SK-N-SH (cell line): ENCODE measurements around the gene AMZ1. TPM values are rescaled to one million over a fixed set of nuclear protein-coding genes. Genes with fewer than 3 reads are reported as not detected.

ENCODE experiments used
- CTCF ChIA-PET: fragments of 300-600, 350-600 bp; formaldehyde crosslinking; extraction: SDS; loops from one replicate; lab custom pipeline; 2021; lab: Yijun Ruan, JAX
- POLR2A ChIA-PET: fragments of 350-600 bp; sonication (Branson Sonifier 250); formaldehyde crosslinking; extraction: SDS; loops from one replicate; lab custom pipeline; 2020; ENCODE audit warnings: antibody characterized with exemption, inconsistent platforms; lab: Yijun Ruan, JAX
- DNase-seq: peaks from one replicate; pipeline ENCODE4 v3.0.0; 2012
- H2AFZ ChIP-seq: fragments of 200-600 bp; sonication (generic); 2 replicates; pipeline ENCODE4 v1.8.1; 2016; ENCODE audit warnings: antibody characterized with exemption, mild to moderate bottlenecking, low read depth
- H3F3A ChIP-seq: fragments of 200-600 bp; sonication (generic); replicated peaks from 2 replicates; pipeline ENCODE3; 2016; ENCODE audit warnings: antibody characterized with exemption, mild to moderate bottlenecking; ENCODE audit not compliant: insufficient read depth
- H3K27ac ChIP-seq, 2 experiments: fragments of 200-500 bp in 1 of 2; fragments of 200-600 bp in 1 of 2; sonication (Bioruptor generic) in 1 of 2; sonication (generic), shearing (Covaris generic) in 1 of 2; 2 replicates each; pipeline versions ENCODE4 v1.5.1 to v1.6.1; 2014 to 2016; ENCODE audit warnings: low read depth in 2 of 2, inconsistent platforms in 1 of 2, low read length in 1 of 2, mild to moderate bottlenecking in 1 of 2, mixed read lengths in 1 of 2
- H3K27me3 ChIP-seq: fragments of 200-600 bp; sonication (generic), shearing (Covaris generic); 2 replicates; pipeline ENCODE4 v1.6.1; 2016; ENCODE audit warnings: mixed run types; ENCODE audit not compliant: insufficient read depth
- H3K36me3 ChIP-seq, 2 experiments: fragments of 200-500 bp in 1 of 2; fragments of 200-600 bp in 1 of 2; sonication (Bioruptor generic) in 1 of 2; sonication (generic) in 1 of 2; replicated peaks in 1 of 2; 2 replicates each; pipeline versions ENCODE3 to v1.5.1; 2014 to 2016; ENCODE audit warnings: low read length in 1 of 2, mild to moderate bottlenecking in 1 of 2; ENCODE audit not compliant: insufficient read depth in 2 of 2, control insufficient read depth in 1 of 2
- H3K4me1 ChIP-seq, 2 experiments: fragments of 200-500 bp in 1 of 2; fragments of 200-600 bp in 1 of 2; sonication (Bioruptor generic) in 1 of 2; sonication (generic), shearing (Covaris generic) in 1 of 2; 2 replicates each; pipeline versions ENCODE4 v1.5.1 to v1.6.1; 2014 to 2016; ENCODE audit warnings: low read depth in 1 of 2, low read length in 1 of 2, mixed run types in 1 of 2; ENCODE audit not compliant: insufficient read depth in 2 of 2, control insufficient read depth in 1 of 2
- H3K4me2 ChIP-seq: fragments of 200-600 bp; sonication (generic), shearing (Covaris generic); 2 replicates; pipeline ENCODE4 v1.6.1; 2017; ENCODE audit warnings: mixed run types
- H3K4me3 ChIP-seq, 2 experiments: fragments of 200-500 bp in 1 of 2; fragments of 200-600 bp in 1 of 2; sonication (Bioruptor generic) in 1 of 2; sonication (generic), shearing (Covaris generic) in 1 of 2; 2 replicates each; pipeline versions ENCODE4 v1.5.1 to v1.8.1; 2014 to 2016; ENCODE audit warnings: low read depth in 2 of 2, inconsistent platforms in 1 of 2, low read length in 1 of 2, mild to moderate bottlenecking in 1 of 2, mixed read lengths in 1 of 2, moderate library complexity in 1 of 2
- H3K79me2 ChIP-seq: fragments of 200-600 bp; sonication (generic); 2 replicates; pipeline ENCODE4 v1.8.1; 2017; ENCODE audit warnings: mild to moderate bottlenecking; ENCODE audit not compliant: insufficient read depth
- H3K9ac ChIP-seq: fragments of 200-600 bp; sonication (generic); 2 replicates; pipeline ENCODE4 v1.6.1; 2017; ENCODE audit warnings: mixed run types
- H3K9me2 ChIP-seq: fragments of 200-600 bp; sonication (generic); 2 replicates; pipeline ENCODE4 v1.6.1; 2017; ENCODE audit warnings: mixed run types
- H3K9me3 ChIP-seq: fragments of 200-600 bp; sonication (generic); 2 replicates; pipeline ENCODE4 v1.6.1; 2017; ENCODE audit warnings: mixed run types, mild to moderate bottlenecking, moderate library complexity
- H4K20me1 ChIP-seq: fragments of 200-600 bp; sonication (generic); 2 replicates; pipeline ENCODE4 v1.6.1; 2017; ENCODE audit warnings: mild to moderate bottlenecking, mixed run types; ENCODE audit not compliant: insufficient read depth
- CHD2 ChIP-seq: fragments of 150-350 bp; IDR thresholded peaks from 2 replicates; pipeline ENCODE4 v1.6.1; 2018; ENCODE audit warnings: low read length; ENCODE audit not compliant: partially characterized antibody
- EP300 ChIP-seq, 2 experiments: IDR thresholded peaks; 2 replicates each; pipeline versions ENCODE4 v1.4.0 to v1.6.1; 2012; ENCODE audit warnings: borderline replicate concordance in 1 of 2, low read depth in 1 of 2, low read length in 1 of 2
- FOXJ3 ChIP-seq: sonication (generic); formaldehyde crosslinking; IDR thresholded peaks from 2 replicates; pipeline ENCODE4 v1.5.1; 2020; ENCODE audit warnings: mild to moderate bottlenecking, missing genetic modification reagents
- FOXM1 ChIP-seq: IDR thresholded peaks from 2 replicates; pipeline ENCODE4 v1.4.0; 2012; ENCODE audit warnings: low read depth, mild to moderate bottlenecking
- GABPA ChIP-seq: IDR thresholded peaks from 2 replicates; pipeline ENCODE4 v1.4.0; 2012; ENCODE audit warnings: low read depth, mild to moderate bottlenecking
- MEF2A ChIP-seq: IDR thresholded peaks from 2 replicates; pipeline ENCODE4 v1.4.0; 2012; ENCODE audit warnings: low read depth, borderline replicate concordance
- MXI1 ChIP-seq: IDR thresholded peaks from 2 replicates; pipeline ENCODE4 v1.6.1; 2012; ENCODE audit warnings: mild to moderate bottlenecking, low read depth, low read length, improper control_type of control experiment
- RAD21 ChIP-seq: IDR thresholded peaks from 2 replicates; pipeline ENCODE4 v1.6.1; 2012; ENCODE audit warnings: mild to moderate bottlenecking, low read length
- RFX5 ChIP-seq: IDR thresholded peaks from 2 replicates; pipeline ENCODE4 v1.6.1; 2012; ENCODE audit warnings: mild to moderate bottlenecking, improper control_type of control experiment, low read length
- SIN3A ChIP-seq: IDR thresholded peaks from 2 replicates; pipeline ENCODE4 v1.6.1; 2012; ENCODE audit warnings: low read depth, mild to moderate bottlenecking, low read length, moderate library complexity, borderline replicate concordance
- TAF1 ChIP-seq: IDR thresholded peaks from 2 replicates; pipeline ENCODE4 v1.6.1; 2012; ENCODE audit warnings: low read depth, mild to moderate bottlenecking, low read length, moderate library complexity, borderline replicate concordance
- YY1 ChIP-seq: IDR thresholded peaks from 2 replicates; pipeline ENCODE4 v1.4.0; 2012; ENCODE audit warnings: low read depth, mild to moderate bottlenecking
- WGBS: methylation state at CpG from one replicate; pipeline ENCODE4 v1.1.6; 2017; ENCODE audit warnings: low lambda C conversion rate; 5-methylcytosine and 5-hydroxymethylcytosine counted together
- polyA plus RNA-seq, 3 experiments: library from polyadenylated mRNA; depleted of rRNA; stranded (reverse); fragments of >200 nt; gene quantifications; 2 replicates each; pipeline ENCODE4 v1.2.3, GENCODE V29; 2012
- TF ChIP-seq, protein P1 (sequence below): fragments of 200-600 bp; sonication (generic); IDR thresholded peaks from 2 replicates; pipeline ENCODE4 v1.6.1; 2017; ENCODE audit warnings: antibody characterized with exemption, mild to moderate bottlenecking, moderate library complexity
- TF ChIP-seq, protein P2 (sequence below): IDR thresholded peaks from 2 replicates; pipeline ENCODE4 v1.4.0; 2012; ENCODE audit warnings: low read depth, borderline replicate concordance
- TF ChIP-seq, protein P3 (sequence below): IDR thresholded peaks from 2 replicates; pipeline ENCODE4; 2012
- TF ChIP-seq, protein P4 (sequence below): fragments of 150-350 bp; IDR thresholded peaks from 2 replicates; pipeline ENCODE4 v1.6.1; 2016; ENCODE audit warnings: mild to moderate bottlenecking, low read depth, low read length

The AMZ1 gene
- polyA plus RNA-seq, 1 of the 3 experiments (the other 2 are of a cell fraction): 0.15 TPM

DNA sequence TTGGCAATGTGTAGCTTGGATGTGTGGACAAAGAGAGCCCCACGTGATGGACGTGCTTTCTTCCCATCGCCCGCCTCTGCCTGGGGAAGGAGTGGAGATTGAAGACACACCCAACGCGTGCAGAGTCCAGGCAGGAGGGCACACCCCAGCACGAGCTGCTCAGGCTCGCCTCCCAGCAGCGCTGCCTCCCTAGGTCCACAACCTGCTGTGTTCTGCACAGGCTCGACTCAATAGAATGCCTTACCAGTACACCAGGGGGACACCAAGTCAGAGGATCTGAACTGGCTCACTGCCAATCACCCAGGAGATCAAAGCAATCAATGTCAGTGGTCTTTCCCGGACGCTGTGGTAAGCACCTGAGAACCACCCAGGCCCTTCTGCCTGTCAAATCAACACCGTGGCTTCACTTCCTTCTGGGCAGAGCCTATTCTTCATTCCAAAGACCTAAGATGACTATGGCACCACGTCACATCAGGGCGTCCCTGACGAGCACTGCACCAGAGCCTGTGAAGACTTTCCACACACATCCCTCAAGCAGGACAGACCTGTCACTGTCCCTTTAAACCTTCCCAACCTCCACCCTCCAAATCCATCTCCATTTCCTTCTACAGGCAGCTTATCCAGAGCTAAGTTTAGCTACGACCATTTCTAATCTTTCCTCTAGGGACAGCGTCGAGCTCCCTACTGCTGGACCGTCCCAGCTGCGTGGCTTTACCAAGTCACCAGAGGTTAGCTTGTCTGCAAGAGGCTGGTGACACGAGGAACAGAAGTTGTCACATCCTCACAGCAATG is 72.3 kb downstream of the AMZ1 start:
- CTCF ChIA-PET: interaction anchor here (0.6 to 2.9 kb wide), 33 partner anchors 8 to 394 kb away, joined by 3 to 12 read pairs (median 4); partner anchors contain the start of gene GNA12
- 80% methylated on average over 22 of the region's 22 CpGs for WGBS
- TF ChIP-seq FOXJ3 (CRISPR knock-in tag): no peak
- TF ChIP-seq MXI1: peak; percentile 55
- TF ChIP-seq, protein P1, sequence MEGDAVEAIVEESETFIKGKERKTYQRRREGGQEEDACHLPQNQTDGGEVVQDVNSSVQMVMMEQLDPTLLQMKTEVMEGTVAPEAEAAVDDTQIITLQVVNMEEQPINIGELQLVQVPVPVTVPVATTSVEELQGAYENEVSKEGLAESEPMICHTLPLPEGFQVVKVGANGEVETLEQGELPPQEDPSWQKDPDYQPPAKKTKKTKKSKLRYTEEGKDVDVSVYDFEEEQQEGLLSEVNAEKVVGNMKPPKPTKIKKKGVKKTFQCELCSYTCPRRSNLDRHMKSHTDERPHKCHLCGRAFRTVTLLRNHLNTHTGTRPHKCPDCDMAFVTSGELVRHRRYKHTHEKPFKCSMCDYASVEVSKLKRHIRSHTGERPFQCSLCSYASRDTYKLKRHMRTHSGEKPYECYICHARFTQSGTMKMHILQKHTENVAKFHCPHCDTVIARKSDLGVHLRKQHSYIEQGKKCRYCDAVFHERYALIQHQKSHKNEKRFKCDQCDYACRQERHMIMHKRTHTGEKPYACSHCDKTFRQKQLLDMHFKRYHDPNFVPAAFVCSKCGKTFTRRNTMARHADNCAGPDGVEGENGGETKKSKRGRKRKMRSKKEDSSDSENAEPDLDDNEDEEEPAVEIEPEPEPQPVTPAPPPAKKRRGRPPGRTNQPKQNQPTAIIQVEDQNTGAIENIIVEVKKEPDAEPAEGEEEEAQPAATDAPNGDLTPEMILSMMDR: peak; percentile 69
- peak; percentile 68 for TF ChIP-seq RAD21
- TF ChIP-seq YY1: no peak
- TF ChIP-seq GABPA: no peak
- TF ChIP-seq, protein P2, sequence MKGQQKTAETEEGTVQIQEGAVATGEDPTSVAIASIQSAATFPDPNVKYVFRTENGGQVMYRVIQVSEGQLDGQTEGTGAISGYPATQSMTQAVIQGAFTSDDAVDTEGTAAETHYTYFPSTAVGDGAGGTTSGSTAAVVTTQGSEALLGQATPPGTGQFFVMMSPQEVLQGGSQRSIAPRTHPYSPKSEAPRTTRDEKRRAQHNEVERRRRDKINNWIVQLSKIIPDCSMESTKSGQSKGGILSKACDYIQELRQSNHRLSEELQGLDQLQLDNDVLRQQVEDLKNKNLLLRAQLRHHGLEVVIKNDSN: no peak
- TF ChIP-seq SIN3A: peak; percentile 57; the same call in 1 of the 2 replicates
- no peak for TF ChIP-seq FOXM1
- 0 out of 4 replicates have a peak, but pooled peaks of 1 of the 2 experiments have one; percentile 10 for TF ChIP-seq EP300 (IDR thresholded peaks at IDR 0.05; ENCODE audit: borderline replicate concordance in 1 of 2, low read depth in 1 of 2, low read length in 1 of 2)
- TF ChIP-seq, protein P3, sequence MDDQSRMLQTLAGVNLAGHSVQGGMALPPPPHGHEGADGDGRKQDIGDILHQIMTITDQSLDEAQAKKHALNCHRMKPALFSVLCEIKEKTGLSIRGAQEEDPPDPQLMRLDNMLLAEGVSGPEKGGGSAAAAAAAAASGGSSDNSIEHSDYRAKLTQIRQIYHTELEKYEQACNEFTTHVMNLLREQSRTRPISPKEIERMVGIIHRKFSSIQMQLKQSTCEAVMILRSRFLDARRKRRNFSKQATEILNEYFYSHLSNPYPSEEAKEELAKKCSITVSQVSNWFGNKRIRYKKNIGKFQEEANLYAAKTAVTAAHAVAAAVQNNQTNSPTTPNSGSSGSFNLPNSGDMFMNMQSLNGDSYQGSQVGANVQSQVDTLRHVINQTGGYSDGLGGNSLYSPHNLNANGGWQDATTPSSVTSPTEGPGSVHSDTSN: no peak
- no peak for TF ChIP-seq RFX5
- TF ChIP-seq MEF2A: no peak
- TF ChIP-seq TAF1: no peak
- TF ChIP-seq, protein P4, sequence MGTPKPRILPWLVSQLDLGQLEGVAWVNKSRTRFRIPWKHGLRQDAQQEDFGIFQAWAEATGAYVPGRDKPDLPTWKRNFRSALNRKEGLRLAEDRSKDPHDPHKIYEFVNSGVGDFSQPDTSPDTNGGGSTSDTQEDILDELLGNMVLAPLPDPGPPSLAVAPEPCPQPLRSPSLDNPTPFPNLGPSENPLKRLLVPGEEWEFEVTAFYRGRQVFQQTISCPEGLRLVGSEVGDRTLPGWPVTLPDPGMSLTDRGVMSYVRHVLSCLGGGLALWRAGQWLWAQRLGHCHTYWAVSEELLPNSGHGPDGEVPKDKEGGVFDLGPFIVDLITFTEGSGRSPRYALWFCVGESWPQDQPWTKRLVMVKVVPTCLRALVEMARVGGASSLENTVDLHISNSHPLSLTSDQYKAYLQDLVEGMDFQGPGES: no peak
- peak; percentile 13 for TF ChIP-seq CHD2
- Histone ChIP-seq H3K4me3 (no peak overlapping the region), H3K9ac (no peak overlapping the region), H3K36me3 (peaks cover 3 to 8% of the 10 kb centered on the region in 2 experiments), H3K79me2 (peaks cover 30% of the 10 kb centered on the region), H3F3A (peaks cover 39% of the 10 kb centered on the region), H3K27me3 (no peaks in the 10 kb centered on the region), H3K4me2 (peak overlapping the region; percentile 6; the same call in 1 of the 2 replicates), H2AFZ (no peak overlapping the region), H4K20me1 (peaks cover 4% of the 10 kb centered on the region; the same call in 1 of the 2 replicates), H3K27ac (peak overlapping the region; percentile 72 to 97; a peak in 2 of 4 replicates), H3K4me1 (peaks cover 22 to 57% of the 10 kb centered on the region in 2 experiments), H3K9me3 (no peaks in the 10 kb centered on the region), H3K9me2 (no peaks in the 10 kb centered on the region)
- DNase-seq: peak; percentile 85
- POLR2A ChIA-PET: interaction anchor here (1.3 kb wide), 1 partner anchor 25 kb away, joined by 3 read pairs; no protein-coding TSS in a partner anchor
